ENCODE results near the gene MED27. TPM values are rescaled to one million over a fixed set of nuclear protein-coding genes. Genes with fewer than 3 reads are reported as not detected.

The MED27 gene
- total and polyA plus RNA-seq, 2 of the 13 experiments (the other 11 are each of a cell fraction or from before 2014, with no cell fraction given): 16.9 to 19.0 TPM

DNA sequence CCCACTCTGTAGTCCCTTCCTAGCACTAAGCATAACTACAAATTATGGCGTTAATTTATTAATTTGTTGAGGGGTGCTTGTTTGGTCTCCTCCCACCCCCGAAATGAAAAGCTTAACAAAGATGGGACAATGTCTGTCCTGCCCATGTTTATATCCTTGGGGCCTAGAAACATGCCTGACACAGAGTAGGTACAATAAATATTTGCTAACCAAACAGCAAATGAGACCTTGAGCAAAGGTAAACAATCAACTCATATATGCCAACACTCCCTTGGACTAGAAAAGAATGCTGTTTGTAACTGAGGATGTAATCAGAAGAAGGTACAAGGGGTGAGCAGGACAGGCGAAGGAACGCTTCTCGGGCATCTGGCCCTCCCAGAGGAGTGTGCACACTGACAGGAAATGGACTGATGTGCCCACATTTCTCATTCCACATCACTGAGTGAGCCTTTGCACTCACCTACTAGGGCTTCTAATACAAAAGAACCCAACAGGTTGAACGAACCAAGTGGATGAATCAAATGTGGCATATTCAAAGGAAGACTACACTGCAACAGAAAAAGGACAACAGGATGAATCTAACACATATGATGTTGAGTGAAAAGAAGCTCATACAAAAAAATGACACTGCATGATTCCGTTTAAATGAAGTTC lies 66.8 kb downstream of the MED27 start (continued):
- TF ChIP-seq AHDC1 (CRISPR knock-in tag; IDR thresholded peaks at IDR 0.05; ENCODE audit: borderline replicate concordance): peak; percentile 56; the same call in 1 of the 2 replicates
- TF ChIP-seq IRX3 (CRISPR knock-in tag; IDR thresholded peaks at IDR 0.05; ENCODE audit: borderline replicate concordance, low read depth): no peak
- TF ChIP-seq SOX13 (IDR thresholded peaks at IDR 0.05): no peak
- TF ChIP-seq SOX13 (CRISPR knock-in tag; conservative IDR thresholded peaks at IDR 0.05 in 1 of 2, IDR thresholded peaks at IDR 0.05 in 1 of 2): peak in 1 of 2 experiments; percentile 53; a peak in 2 of 4 replicates
- no peak for TF ChIP-seq TRIM22 (IDR thresholded peaks at IDR 0.05)
- TF ChIP-seq ZNF740 (CRISPR knock-in tag; IDR thresholded peaks at IDR 0.05): no peak
- no peak for TF ChIP-seq SOX6 (IDR thresholded peaks at IDR 0.05)
- peak; percentile 66 for TF ChIP-seq SOX6 (CRISPR knock-in tag; IDR thresholded peaks at IDR 0.05)
- TF ChIP-seq ZNF530 (CRISPR knock-in tag; IDR thresholded peaks at IDR 0.05; ENCODE audit: low read depth): no peak
- TF ChIP-seq ZNF878 (CRISPR knock-in tag; IDR thresholded peaks at IDR 0.05): no peak
- TF ChIP-seq ARID3A (IDR thresholded peaks at IDR 0.05; ENCODE audit: low read depth, low read length): peak; percentile 62
- TF ChIP-seq FOXA1 (IDR thresholded peaks at IDR 0.05): peak; percentile 38; the same call in 1 of the 2 replicates
- TF ChIP-seq FOXA1 (CRISPR knock-in tag; IDR thresholded peaks at IDR 0.05): peak; percentile 57; the same call in 1 of the 2 replicates
- no peak for TF ChIP-seq KLF11 (CRISPR knock-in tag; IDR thresholded peaks at IDR 0.05)
- TF ChIP-seq JARID2 (CRISPR knock-in tag; IDR thresholded peaks at IDR 0.05; ENCODE audit: insufficient replicate concordance): no peak
- no peak for TF ChIP-seq SMAD3 (CRISPR knock-in tag; IDR thresholded peaks at IDR 0.05)
- TF ChIP-seq HOXA3 (CRISPR knock-in tag; IDR thresholded peaks at IDR 0.05): no peak
- no peak for TF ChIP-seq XBP1 (CRISPR knock-in tag; IDR thresholded peaks at IDR 0.05)
- TF ChIP-seq ZFP90 (CRISPR knock-in tag; IDR thresholded peaks at IDR 0.05; ENCODE audit: borderline replicate concordance): no peak
- peak; percentile 95 for TF ChIP-seq ZKSCAN1 (IDR thresholded peaks at IDR 0.05; ENCODE audit: low read length)
- TF ChIP-seq, protein P1, sequence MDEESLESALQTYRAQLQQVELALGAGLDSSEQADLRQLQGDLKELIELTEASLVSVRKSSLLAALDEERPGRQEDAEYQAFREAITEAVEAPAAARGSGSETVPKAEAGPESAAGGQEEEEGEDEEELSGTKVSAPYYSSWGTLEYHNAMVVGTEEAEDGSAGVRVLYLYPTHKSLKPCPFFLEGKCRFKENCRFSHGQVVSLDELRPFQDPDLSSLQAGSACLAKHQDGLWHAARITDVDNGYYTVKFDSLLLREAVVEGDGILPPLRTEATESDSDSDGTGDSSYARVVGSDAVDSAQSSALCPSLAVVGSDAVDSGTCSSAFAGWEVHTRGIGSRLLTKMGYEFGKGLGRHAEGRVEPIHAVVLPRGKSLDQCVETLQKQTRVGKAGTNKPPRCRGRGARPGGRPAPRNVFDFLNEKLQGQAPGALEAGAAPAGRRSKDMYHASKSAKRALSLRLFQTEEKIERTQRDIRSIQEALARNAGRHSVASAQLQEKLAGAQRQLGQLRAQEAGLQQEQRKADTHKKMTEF (CRISPR knock-in tag; IDR thresholded peaks at IDR 0.05): 0 out of 2 replicates have a peak, but pooled peaks have one; percentile 22
